HG03571 (cell line): ENCODE results near the gene ALDH8A1.
A peak's percentile ranks its signal among the peaks of the same experiment; 100 is the strongest.
"Not testable (repeated sequence)": the region's sequence is repeated elsewhere in the genome, so short reads cannot be mapped to it uniquely, and the experiment has no call there.

Source experiments
- ATAC-seq: cut with Tn5 transposase; IDR thresholded peaks from one replicate; pipeline ENCODE4 v1.9.1; 2021; ENCODE audit not compliant: unreplicated experiment

The ALDH8A1 gene

GRCh38 chr6:134911547-134911946 is 38.4 kb downstream of the ALDH8A1 start:
- no peak for ATAC-seq

- no peak for ATAC-seq
These were observed 39.3 kb downstream of the ALDH8A1 start for GRCh38 chr6:134910593-134910935.

DNA sequence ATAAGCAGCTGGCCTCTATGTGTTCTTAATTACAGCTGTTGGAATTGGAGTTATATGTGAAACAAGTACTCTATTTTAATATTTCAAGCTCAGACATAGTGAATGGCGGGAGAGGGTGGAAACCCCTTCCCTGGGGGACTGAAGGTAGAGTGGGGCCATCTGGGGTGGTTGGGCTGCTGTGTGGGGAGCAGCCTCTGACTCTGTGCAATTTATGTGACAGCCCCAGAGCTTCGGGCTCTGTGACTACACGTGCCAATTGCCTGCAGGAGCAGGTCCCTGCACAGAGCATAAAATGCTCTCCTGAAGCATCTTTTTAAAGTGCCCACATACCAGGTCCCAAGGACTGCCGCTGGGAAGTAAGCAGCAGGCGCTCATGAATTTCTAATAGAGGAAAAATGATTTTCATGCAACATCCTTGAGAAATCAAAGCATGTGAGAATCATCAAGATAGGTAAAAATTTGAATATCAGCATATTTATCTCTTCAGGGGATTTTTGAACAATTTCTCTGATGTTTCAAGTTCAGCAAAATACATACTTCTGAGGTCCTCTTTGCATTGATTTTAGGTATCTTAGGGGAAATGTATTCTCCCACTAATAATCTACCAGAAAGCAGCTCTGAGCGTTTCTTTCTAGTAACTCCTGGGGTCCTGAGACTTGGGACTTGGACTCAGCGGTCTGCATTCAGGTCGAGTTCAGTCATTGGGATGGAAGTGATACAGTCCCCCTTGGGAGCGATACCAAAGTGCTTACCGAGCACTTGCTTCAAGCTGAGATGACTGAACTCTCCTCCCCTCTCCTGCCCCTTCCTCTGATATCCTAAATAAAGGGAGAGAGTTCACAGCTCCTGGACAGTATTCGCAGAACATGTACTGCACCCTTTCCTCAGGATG is 40.0 kb downstream of the ALDH8A1 start:
- ATAC-seq, result no peak

DNA sequence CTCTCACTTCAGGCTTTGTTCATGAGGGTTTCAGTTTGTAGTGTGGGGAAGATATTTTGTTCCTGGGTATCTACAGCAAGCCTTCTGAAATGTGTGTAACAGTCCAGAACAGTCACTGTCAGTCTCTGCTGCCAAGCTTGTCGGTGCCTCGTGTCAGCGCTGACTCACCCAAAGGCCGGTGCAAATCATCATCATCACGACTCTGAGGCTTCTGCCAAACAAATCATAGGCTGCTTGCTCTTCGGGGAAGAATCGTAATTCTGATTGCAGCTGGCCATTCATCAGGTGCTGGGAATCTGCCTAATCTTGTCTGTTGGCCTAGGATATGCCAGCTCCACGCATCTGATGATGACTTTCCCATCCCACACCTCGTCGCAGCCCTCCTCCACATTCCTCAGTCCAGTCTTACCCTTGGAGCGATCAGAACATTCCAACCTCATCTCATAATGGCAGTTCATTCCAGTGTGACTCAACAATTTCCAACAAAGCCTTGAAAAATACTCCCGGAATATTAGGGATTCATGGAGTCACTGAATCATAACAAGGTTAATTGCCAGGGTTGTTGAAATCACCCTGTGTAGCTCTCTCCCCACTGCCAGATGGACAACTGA is 40.9 kb downstream of the ALDH8A1 start:
- ATAC-seq, result no peak

- ATAC-seq, result not testable (repeated sequence)
These were observed 45.2 kb downstream of the ALDH8A1 start for GRCh38 chr6:134904731-134905130.

- no peak for ATAC-seq
These were observed 46.5 kb downstream of the ALDH8A1 start for GRCh38 chr6:134903448-134903847.

DNA sequence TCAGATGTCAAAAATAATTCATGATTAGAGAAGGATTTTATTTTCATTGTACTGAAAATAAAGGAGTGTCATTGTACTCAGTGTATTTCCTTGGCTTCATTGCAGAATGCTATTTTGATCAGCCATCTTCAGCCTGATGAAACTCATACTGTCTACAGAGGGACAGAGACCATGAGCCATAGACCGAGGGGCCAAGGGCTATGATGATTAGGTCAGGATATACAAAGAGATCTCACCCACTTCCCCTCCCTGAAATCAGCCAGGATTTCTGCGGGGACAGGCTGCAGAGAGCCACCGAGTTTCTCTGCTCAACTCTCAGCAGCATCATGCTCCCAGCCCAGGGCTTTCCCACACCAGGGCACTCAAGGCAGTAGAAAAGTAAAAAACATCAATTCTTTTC is 47.0 kb downstream of the ALDH8A1 start:
- no peak for ATAC-seq

- no peak for ATAC-seq
These were observed 47.6 kb downstream of the ALDH8A1 start for GRCh38 chr6:134902074-134902861.

GRCh38 chr6:134898575-134898974 is 51.3 kb downstream of the ALDH8A1 start:
- no peak for ATAC-seq

DNA sequence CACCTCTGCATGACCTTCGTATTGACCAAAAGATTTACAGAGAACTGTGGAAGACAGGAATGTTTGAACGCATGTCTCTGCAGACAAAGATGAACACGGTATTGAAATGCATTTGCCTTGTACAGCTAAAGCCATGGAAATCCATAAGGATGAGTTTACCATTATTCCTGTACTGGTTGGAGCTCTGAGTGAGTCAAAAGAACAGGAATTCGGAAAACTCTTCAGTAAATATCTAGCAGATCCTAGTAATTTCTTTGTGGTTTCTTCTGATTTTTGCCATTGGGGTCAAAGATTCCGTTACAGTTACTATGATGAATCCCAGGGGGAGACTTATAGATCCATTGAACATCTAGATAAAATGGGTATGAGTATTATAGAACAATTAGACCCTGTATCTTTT is 51.7 kb downstream of the ALDH8A1 start:
- ATAC-seq, result not testable (repeated sequence)

- no peak for ATAC-seq
These were observed 53.0 kb downstream of the ALDH8A1 start for GRCh38 chr6:134896910-134897309.

GRCh38 chr6:134894800-134895199 is 55.1 kb downstream of the ALDH8A1 start:
- no peak for ATAC-seq

- no peak for ATAC-seq
These were observed 57.5 kb downstream of the ALDH8A1 start for GRCh38 chr6:134892362-134892761.

- no peak for ATAC-seq
These were observed 58.3 kb downstream of the ALDH8A1 start for GRCh38 chr6:134891633-134892032.

DNA sequence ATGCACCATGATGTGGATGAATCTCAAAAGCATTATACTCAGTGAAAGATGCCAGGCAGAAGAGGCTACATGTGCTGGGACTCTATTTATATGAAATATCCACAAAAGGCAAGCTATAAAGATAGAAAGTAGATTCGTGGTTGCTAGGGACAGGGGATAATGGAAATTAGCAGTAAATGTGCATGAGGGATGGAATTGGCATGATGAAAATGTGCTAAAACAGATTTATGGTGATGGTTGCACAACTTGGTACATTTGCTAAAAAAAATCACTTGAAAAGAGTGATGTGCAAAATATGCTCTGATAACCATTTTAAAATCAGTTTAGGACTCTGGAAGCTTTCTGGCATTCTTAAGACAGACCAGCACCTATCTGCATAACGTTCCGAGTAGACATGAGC is 61.6 kb downstream of the ALDH8A1 start:
- no peak for ATAC-seq

GRCh38 chr6:134884752-134885151 is 65.1 kb downstream of the ALDH8A1 start:
- ATAC-seq, result no peak

- no peak for ATAC-seq
These were observed 66.6 kb downstream of the ALDH8A1 start for GRCh38 chr6:134883314-134883713.

GRCh38 chr6:134882426-134883038 is 67.4 kb downstream of the ALDH8A1 start:
- peak; percentile 66 for ATAC-seq

- ATAC-seq, result no peak
These were observed 69.3 kb downstream of the ALDH8A1 start for GRCh38 chr6:134880487-134881190.

DNA sequence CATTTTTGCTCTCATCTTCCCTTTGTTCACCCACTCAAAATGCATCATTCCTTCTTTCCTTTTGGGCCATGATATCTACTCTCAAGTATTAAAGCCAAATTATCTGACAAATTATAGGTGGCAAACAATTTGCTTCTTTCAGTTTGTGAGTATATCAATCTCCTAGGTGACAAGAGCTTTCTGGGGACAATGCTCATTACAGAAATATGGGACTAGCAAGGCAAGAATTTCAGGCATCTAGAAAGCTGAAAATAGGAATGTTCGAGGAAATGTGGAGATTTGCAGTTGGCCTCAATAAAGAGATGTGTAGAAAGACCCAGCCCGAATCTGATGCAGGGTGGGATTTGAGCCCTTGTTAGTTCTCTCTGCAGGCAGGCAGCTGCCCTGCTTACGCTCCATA is 71.8 kb downstream of the ALDH8A1 start:
- no peak for ATAC-seq

DNA sequence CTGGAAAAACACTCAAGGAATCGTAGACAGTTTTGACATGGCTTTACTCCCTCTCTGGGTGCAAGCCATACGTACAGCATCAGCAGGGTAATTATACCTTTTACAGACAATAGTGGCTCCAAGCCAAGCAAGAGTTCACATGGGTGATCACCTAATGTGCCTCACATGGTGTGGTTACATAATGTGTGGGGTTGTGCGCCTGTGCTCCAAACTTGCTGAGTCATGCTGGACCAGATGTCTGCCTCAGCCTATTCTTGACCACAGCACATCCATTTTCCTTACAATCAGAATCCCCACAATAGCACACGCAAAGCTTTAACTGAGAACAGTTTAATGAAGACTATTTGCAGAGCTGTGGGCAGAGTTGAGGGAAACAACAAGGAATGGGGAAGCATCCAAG is 74.5 kb downstream of the ALDH8A1 start:
- ATAC-seq, result no peak
